CD4-positive, alpha-beta T cell (primary cell): ENCODE data around the gene MAML2. TPM values are rescaled to one million over a fixed set of nuclear protein-coding genes. Genes with fewer than 3 reads are reported as not detected.

ENCODE experiments used
- ATAC-seq: fragments of 200-7000 bp; cut with Tn5 transposase; one replicate; pipeline ENCODE4 v1.10.0; 2022; ENCODE audit warnings: mild to moderate bottlenecking; ENCODE audit not compliant: poor library complexity
- CTCF ChIA-PET: fragments of 350-600 bp; sonication (Branson Sonifier 250); formaldehyde crosslinking; loops from one replicate; lab custom pipeline; 2021; ENCODE audit warnings: antibody characterized with exemption, inconsistent platforms; lab: Charles Lee
- POLR2A ChIA-PET: fragments of 350-600 bp; sonication (Branson Sonifier 250); formaldehyde crosslinking; loops from one replicate; lab custom pipeline; 2021; ENCODE audit warnings: antibody characterized with exemption, inconsistent platforms; lab: Charles Lee
- DNase-seq, 14 experiments: peaks; one replicate each; pipeline ENCODE4 v3.0.0-alpha.2; 2013 to 2020; ENCODE audit warnings: mixed read lengths in 2 of 14
- H3K27ac ChIP-seq, 2 donors: one replicate each; pipeline versions ENCODE4 v1.5.1 to v1.7.0; 2013; ENCODE audit warnings: low read length in 2 of 2, low read depth in 1 of 2, mild to moderate bottlenecking in 1 of 2
- H3K27me3 ChIP-seq, 2 experiments: 1 replicate in 1 of 2; 2 replicates in 1 of 2; pipeline versions ENCODE4 v1.6.1 to v1.7.0; 2013; ENCODE audit warnings: low read length in 2 of 2, control low read depth in 1 of 2, mild to moderate bottlenecking in 1 of 2, moderate library complexity in 1 of 2; ENCODE audit not compliant: insufficient read depth in 2 of 2, control insufficient read depth in 1 of 2
- H3K36me3 ChIP-seq: one replicate; pipeline ENCODE4 v1.6.1; 2013; ENCODE audit warnings: low read length, control low read depth; ENCODE audit not compliant: insufficient read depth
- H3K4me1 ChIP-seq: one replicate; pipeline ENCODE4 v1.6.1; 2013; ENCODE audit warnings: low read length, control low read depth; ENCODE audit not compliant: insufficient read depth
- H3K4me3 ChIP-seq: one replicate; pipeline ENCODE4 v1.5.1; 2013; ENCODE audit warnings: mild to moderate bottlenecking, low read length, moderate library complexity
- H3K9me3 ChIP-seq, 2 experiments: 1 replicate in 1 of 2; 2 replicates in 1 of 2; pipeline versions ENCODE4 v1.6.1 to v1.7.0; 2013; ENCODE audit warnings: low read length in 2 of 2, mild to moderate bottlenecking in 2 of 2, control low read depth in 1 of 2, moderate library complexity in 1 of 2; ENCODE audit not compliant: control insufficient read depth in 1 of 2, insufficient read depth in 1 of 2
- H3K27ac Mint-ChIP-seq: one replicate; pipeline ENCODE4 v1.8.0; 2020; ENCODE audit warnings: mixed read lengths
- H3K27me3 Mint-ChIP-seq: one replicate; pipeline ENCODE4 v1.8.0; 2021; ENCODE audit warnings: mixed read lengths
- H3K36me3 Mint-ChIP-seq: one replicate; pipeline ENCODE4 v1.8.0; 2021; ENCODE audit warnings: low read depth, mixed read lengths
- H3K4me1 Mint-ChIP-seq: one replicate; pipeline ENCODE4 v1.8.0; 2021; ENCODE audit warnings: low read depth, mixed read lengths
- H3K4me3 Mint-ChIP-seq: one replicate; pipeline ENCODE4 v1.8.0; 2020; ENCODE audit warnings: mild to moderate bottlenecking, mixed read lengths
- H3K9me3 Mint-ChIP-seq: one replicate; pipeline ENCODE4 v1.8.0; 2020; ENCODE audit warnings: mixed read lengths
- intact Hi-C, 2 experiments: fragments of 100-400 bp; cut with DNase I in 1 of 2; cut with micrococcal nuclease in 1 of 2; formaldehyde crosslinking; loops; one replicate each; pipeline versions ENCODE4 v1.15.1 to v1.9.0; 2023 to 2025; cut with DNase I, micrococcal nuclease
- total RNA-seq, 174 experiments: library from RNA in 2 of 174; stranded (reverse) in 2 of 174; gene quantifications; one replicate each; pipeline ENCODE4 v1.2.3 and lab custom pipeline; 2021 to 2026
- TF ChIP-seq, protein P1 (sequence below): fragments of 200-600 bp; IDR thresholded peaks from one replicate; pipeline ENCODE4 v1.8.0; 2022; ENCODE audit warnings: antibody characterized with exemption, mild to moderate bottlenecking

Gene MAML2
- total RNA-seq, 2 experiments from 2014 or later: 58.8 to 59.8 TPM

- H3K36me3 ChIP-seq: peaks cover 3% of the 10 kb centered on the region
- ATAC-seq: no peak
- no peak overlapping the region for H3K4me3 ChIP-seq
- Mint-ChIP-seq H3K9me3 (no peaks in the 10 kb centered on the region), H3K36me3 (peaks cover 69% of the 10 kb centered on the region), H3K27ac (peak overlapping the region; percentile 31), H3K4me1 (peaks cover 92% of the 10 kb centered on the region), H3K4me3 (no peak overlapping the region), H3K27me3 (no peaks in the 10 kb centered on the region)
- no peaks in the 10 kb centered on the region for H3K9me3 ChIP-seq
- peaks cover 18% of the 10 kb centered on the region for H3K4me1 ChIP-seq
- no peak for DNase-seq
- H3K27me3 ChIP-seq: no peaks in the 10 kb centered on the region
- intact Hi-C loops: no loop called here
- TF ChIP-seq, protein P1, sequence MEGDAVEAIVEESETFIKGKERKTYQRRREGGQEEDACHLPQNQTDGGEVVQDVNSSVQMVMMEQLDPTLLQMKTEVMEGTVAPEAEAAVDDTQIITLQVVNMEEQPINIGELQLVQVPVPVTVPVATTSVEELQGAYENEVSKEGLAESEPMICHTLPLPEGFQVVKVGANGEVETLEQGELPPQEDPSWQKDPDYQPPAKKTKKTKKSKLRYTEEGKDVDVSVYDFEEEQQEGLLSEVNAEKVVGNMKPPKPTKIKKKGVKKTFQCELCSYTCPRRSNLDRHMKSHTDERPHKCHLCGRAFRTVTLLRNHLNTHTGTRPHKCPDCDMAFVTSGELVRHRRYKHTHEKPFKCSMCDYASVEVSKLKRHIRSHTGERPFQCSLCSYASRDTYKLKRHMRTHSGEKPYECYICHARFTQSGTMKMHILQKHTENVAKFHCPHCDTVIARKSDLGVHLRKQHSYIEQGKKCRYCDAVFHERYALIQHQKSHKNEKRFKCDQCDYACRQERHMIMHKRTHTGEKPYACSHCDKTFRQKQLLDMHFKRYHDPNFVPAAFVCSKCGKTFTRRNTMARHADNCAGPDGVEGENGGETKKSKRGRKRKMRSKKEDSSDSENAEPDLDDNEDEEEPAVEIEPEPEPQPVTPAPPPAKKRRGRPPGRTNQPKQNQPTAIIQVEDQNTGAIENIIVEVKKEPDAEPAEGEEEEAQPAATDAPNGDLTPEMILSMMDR: no peak
- H3K27ac ChIP-seq: no peak overlapping the region
- CTCF ChIA-PET: no interaction called here
- POLR2A ChIA-PET: interaction anchor here (0.7 to 1.2 kb wide), 2 partner anchors 8 to 9 kb away, joined by 3 read pairs; no protein-coding TSS in a partner anchor
Measured at GRCh38 chr11:96177146-96177545, 165.8 kb downstream of the MAML2 start.

DNA sequence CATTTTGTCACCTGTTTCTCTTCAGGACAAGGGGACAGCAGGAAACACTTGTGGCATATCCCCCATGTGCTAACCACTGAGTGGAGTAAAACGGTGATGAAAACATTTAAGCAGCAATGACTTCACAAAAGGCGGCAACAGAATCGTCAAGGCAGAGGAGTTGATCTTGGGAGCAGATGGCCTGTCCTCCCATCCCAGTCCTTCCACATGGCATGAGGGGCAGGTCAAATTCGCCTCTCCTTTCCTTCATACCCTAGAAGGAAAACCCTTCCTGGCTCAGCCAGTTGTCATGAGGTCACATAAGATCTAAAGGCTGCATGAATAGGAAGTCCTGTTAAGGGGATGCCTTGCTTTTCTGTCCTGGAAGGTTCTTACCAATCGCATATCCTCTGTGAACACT is 169.1 kb downstream of the MAML2 start:
- Mint-ChIP-seq H3K4me3 (no peak overlapping the region), H3K9me3 (no peaks in the 10 kb centered on the region), H3K27me3 (no peaks in the 10 kb centered on the region), H3K4me1 (peaks cover 91% of the 10 kb centered on the region), H3K27ac (peak overlapping the region; percentile 59), H3K36me3 (peaks cover 63% of the 10 kb centered on the region)
- Histone ChIP-seq H3K27me3 (no peaks in the 10 kb centered on the region), H3K4me1 (peaks cover 27% of the 10 kb centered on the region), H3K27ac (no peak overlapping the region), H3K9me3 (no peaks in the 10 kb centered on the region), H3K36me3 (peaks cover 8% of the 10 kb centered on the region), H3K4me3 (no peak overlapping the region)
- POLR2A ChIA-PET: no interaction called here
- CTCF ChIA-PET: no interaction called here
- ATAC-seq: no peak
- TF ChIP-seq, protein P1: no peak
- intact Hi-C loops: loop anchor here in 1 of 2 experiments (5.0 kb wide), 1 partner anchor 72 kb away; no protein-coding TSS in a partner anchor
- no peak for DNase-seq

DNA sequence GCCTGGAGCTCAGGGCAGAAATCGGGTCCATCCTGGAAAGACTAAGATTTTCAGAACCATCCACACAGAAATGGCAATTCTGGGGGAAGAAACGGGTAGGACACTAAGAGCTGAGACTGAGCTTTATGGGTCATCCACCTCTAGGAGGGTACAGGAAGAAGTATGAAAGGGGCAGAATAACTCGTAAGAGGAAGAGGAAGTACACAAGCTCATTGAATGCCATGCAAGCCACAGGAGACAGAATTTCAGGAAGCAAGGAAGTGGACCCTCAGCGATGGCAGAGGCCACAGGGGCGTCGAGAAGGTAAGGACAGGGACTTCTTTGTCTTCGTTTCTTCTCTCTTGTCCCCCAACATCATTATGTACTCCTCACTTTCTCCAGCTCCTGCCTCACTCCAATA is 169.6 kb downstream of the MAML2 start:
- Mint-ChIP-seq H3K9me3 (no peaks in the 10 kb centered on the region), H3K36me3 (peaks cover 58% of the 10 kb centered on the region), H3K27ac (peak overlapping the region; percentile 59), H3K4me3 (no peak overlapping the region), H3K27me3 (no peaks in the 10 kb centered on the region), H3K4me1 (peaks cover 91% of the 10 kb centered on the region)
- Histone ChIP-seq H3K27ac (no peak overlapping the region), H3K36me3 (peaks cover 8% of the 10 kb centered on the region), H3K9me3 (no peaks in the 10 kb centered on the region), H3K4me3 (no peak overlapping the region), H3K4me1 (peaks cover 26% of the 10 kb centered on the region), H3K27me3 (no peaks in the 10 kb centered on the region)
- intact Hi-C loops: loop anchor here in 1 of 2 experiments (5.0 kb wide), 1 partner anchor 71 kb away; no protein-coding TSS in a partner anchor
- TF ChIP-seq, protein P1: no peak
- ATAC-seq (no peak), DNase-seq (no peak)
- ChIA-PET POLR2A (interaction anchor here (0.8 kb wide), 1 partner anchor 85 kb away, joined by 3 read pairs; no protein-coding TSS in a partner anchor), CTCF (no interaction called here)
